ENCODE results near the gene ST3GAL6.
"Not testable (repeated sequence)": the region's sequence is repeated elsewhere in the genome, so short reads cannot be mapped to it uniquely, and the experiment has no call there.

The ST3GAL6 gene

GRCh38 chr3:98829246-98829832 lies 66.2 kb downstream of the ST3GAL6 start:
- in situ Hi-C loops (cut with MboI; ENCODE audit: low sequenced_read_pairs, unreplicated experiment) = no loop called here
- no peak for TF ChIP-seq CTCF (IDR thresholded peaks at IDR 0.05; ENCODE audit: borderline replicate concordance, control extremely low read depth, extremely low read depth, insufficient read depth, missing control alignments)
- DNase-seq (ENCODE audit: low spot score) = no peak

GRCh38 chr3:98831060-98831459 lies 67.9 kb downstream of the ST3GAL6 start:
- DNase-seq (ENCODE audit: low spot score); in situ Hi-C loops (cut with MboI; ENCODE audit: low sequenced_read_pairs, unreplicated experiment): not testable (repeated sequence)

- TF ChIP-seq CTCF (IDR thresholded peaks at IDR 0.05; ENCODE audit: borderline replicate concordance, control extremely low read depth, extremely low read depth, insufficient read depth, missing control alignments) = no peak
- no peak for DNase-seq (ENCODE audit: low spot score)
- in situ Hi-C loops (cut with MboI; ENCODE audit: low sequenced_read_pairs, unreplicated experiment) = no loop called here
Measured at GRCh38 chr3:98839846-98840245, 76.7 kb downstream of the ST3GAL6 start.

GRCh38 chr3:98843266-98843959 lies 80.3 kb downstream of the ST3GAL6 start:
- no peak for TF ChIP-seq CTCF (IDR thresholded peaks at IDR 0.05; ENCODE audit: borderline replicate concordance, control extremely low read depth, extremely low read depth, insufficient read depth, missing control alignments)
- DNase-seq (ENCODE audit: low spot score) = no peak
- in situ Hi-C loops (cut with MboI; ENCODE audit: low sequenced_read_pairs, unreplicated experiment) = no loop called here

Measured in GM13976 (cell line).